ENCODE results near the gene ENAH. TPM values are rescaled to one million over a fixed set of nuclear protein-coding genes. Genes with fewer than 3 reads are reported as not detected.
"Not testable (repeated sequence)": the region's sequence is repeated elsewhere in the genome, so short reads cannot be mapped to it uniquely, and the experiment has no call there.

The ENAH gene
- total RNA-seq, 4 donors from 2014 or later: 198 to 229 (median 201) TPM

GRCh38 chr1:225642177-225642576, 10.7 kb downstream of the ENAH start:
- Histone ChIP-seq H3K4me3 (no peak overlapping the region), H3K27me3 (no peaks in the 10 kb centered on the region), H3K9me3 (no peaks in the 10 kb centered on the region), H3K4me1 (peaks cover 0 to 23% (median 18%) of the 10 kb centered on the region in 4 donors), H3K36me3 (peaks cover 0 to 16% (median 1%) of the 10 kb centered on the region in 4 donors), H3K27ac (replicated peaks in 1 of 4) (no peak overlapping the region)
- intact Hi-C loops (cut with DNase I): loop anchor here (10.0 kb wide), 1 partner anchor 203 kb away; no protein-coding TSS in a partner anchor
- WGBS: 84% methylated on average over 4 of the region's 4 CpGs
- DNase-seq (ENCODE audit: extremely low spot score): no peak
- no peak for TF ChIP-seq POLR2A (IDR thresholded peaks at IDR 0.05; ENCODE audit: low read depth)
- no peak for TF ChIP-seq EP300 (IDR thresholded peaks at IDR 0.05)
- TF ChIP-seq POLR2AphosphoS5 (IDR thresholded peaks at IDR 0.05): no peak
- no peak for TF ChIP-seq CTCF (IDR thresholded peaks at IDR 0.05)

- H3K4me1 ChIP-seq: peaks cover 0 to 21% (median 19%) of the 10 kb centered on the region in 4 donors
- no peak for DNase-seq (ENCODE audit: extremely low spot score)
- 87% methylated on average over 1 of the region's 1 CpG for WGBS
- intact Hi-C loops (cut with DNase I): no loop called here
- H3K27ac ChIP-seq (replicated peaks in 1 of 4): no peak overlapping the region
- no peak overlapping the region for H3K4me3 ChIP-seq
- no peaks in the 10 kb centered on the region for H3K27me3 ChIP-seq
- peaks cover 0 to 16% (median 1%) of the 10 kb centered on the region in 4 donors for H3K36me3 ChIP-seq
- no peaks in the 10 kb centered on the region for H3K9me3 ChIP-seq
- TF ChIP-seq EP300 (IDR thresholded peaks at IDR 0.05) (no peak), POLR2AphosphoS5 (IDR thresholded peaks at IDR 0.05) (no peak), CTCF (IDR thresholded peaks at IDR 0.05) (no peak), POLR2A (IDR thresholded peaks at IDR 0.05; ENCODE audit: low read depth) (no peak)
Observed at GRCh38 chr1:225638853-225639252, 14.1 kb downstream of the ENAH start.

- TF ChIP-seq POLR2AphosphoS5 (IDR thresholded peaks at IDR 0.05) (no peak), EP300 (IDR thresholded peaks at IDR 0.05) (no peak), CTCF (IDR thresholded peaks at IDR 0.05) (no peak), POLR2A (IDR thresholded peaks at IDR 0.05; ENCODE audit: low read depth) (no peak)
- H3K36me3 ChIP-seq: peaks cover 0 to 9% (median 0%) of the 10 kb centered on the region in 4 donors
- H3K4me1 ChIP-seq: peaks cover 0 to 21% (median 18%) of the 10 kb centered on the region in 4 donors
- WGBS: 97% methylated on average over 3 of the region's 3 CpGs
- no peaks in the 10 kb centered on the region for H3K9me3 ChIP-seq
- H3K27ac ChIP-seq (replicated peaks in 1 of 4): no peak overlapping the region
- no peak for DNase-seq (ENCODE audit: extremely low spot score)
- intact Hi-C loops (cut with DNase I): no loop called here
- H3K4me3 ChIP-seq: no peak overlapping the region
- no peaks in the 10 kb centered on the region for H3K27me3 ChIP-seq
Observed at GRCh38 chr1:225637651-225638199, 15.2 kb downstream of the ENAH start.

GRCh38 chr1:225636992-225637391, 15.9 kb downstream of the ENAH start:
- H3K27me3 ChIP-seq; H3K27ac ChIP-seq (replicated peaks in 1 of 4); H3K9me3 ChIP-seq; H3K4me3 ChIP-seq; H3K36me3 ChIP-seq; intact Hi-C loops (cut with DNase I); DNase-seq (ENCODE audit: extremely low spot score): not testable (repeated sequence)
- WGBS: 93% methylated on average over 8 of the region's 8 CpGs
- H3K4me1 ChIP-seq: peaks cover 0 to 18% (median 14%) of the 10 kb centered on the region in 4 donors

- no peak overlapping the region for H3K27ac ChIP-seq (replicated peaks in 1 of 4)
- H3K9me3 ChIP-seq: no peaks in the 10 kb centered on the region
- TF ChIP-seq POLR2A (IDR thresholded peaks at IDR 0.05; ENCODE audit: low read depth) (no peak), POLR2AphosphoS5 (IDR thresholded peaks at IDR 0.05) (no peak), CTCF (IDR thresholded peaks at IDR 0.05) (no peak), EP300 (IDR thresholded peaks at IDR 0.05) (no peak)
- no peaks in the 10 kb centered on the region for H3K27me3 ChIP-seq
- no peaks in the 10 kb centered on the region for H3K36me3 ChIP-seq
- H3K4me1 ChIP-seq: peaks cover 0 to 25% (median 20%) of the 10 kb centered on the region in 4 donors
- DNase-seq (ENCODE audit: extremely low spot score): no peak
- intact Hi-C loops (cut with DNase I): no loop called here
- H3K4me3 ChIP-seq: no peak overlapping the region
Observed at GRCh38 chr1:225635649-225636048, 17.3 kb downstream of the ENAH start.

GRCh38 chr1:225632836-225633235, 20.1 kb downstream of the ENAH start:
- intact Hi-C loops (cut with DNase I); DNase-seq (ENCODE audit: extremely low spot score); H3K27ac ChIP-seq (replicated peaks in 1 of 4); H3K9me3 ChIP-seq; H3K27me3 ChIP-seq; H3K4me3 ChIP-seq; H3K36me3 ChIP-seq: not testable (repeated sequence)
- peaks cover 8 to 46% (median 38%) of the 10 kb centered on the region in 4 donors for H3K4me1 ChIP-seq
- WGBS: 84% methylated on average over 4 of the region's 4 CpGs
